Panc1 (cell line): ENCODE data around the gene RAB21. TPM values are rescaled to one million over a fixed set of nuclear protein-coding genes. Genes with fewer than 3 reads are reported as not detected.

Experiments used
- ATAC-seq: fragments of 200-7000 bp; cut with Tn5 transposase; 2 replicates; pipeline ENCODE4 v1.9.1; 2020; ENCODE audit warnings: mild to moderate bottlenecking, moderate library complexity
- BruUV-seq: library from RNA; stranded (reverse); fragments of 400-500 nt; replicated peaks from 2 replicates; lab custom pipeline; 2021; lab: Mats Ljungman, UMichigan
- CTCF ChIA-PET: fragments of 300-600 bp; sonication (Branson Sonifier 250); formaldehyde crosslinking; loops from one replicate; lab custom pipeline; 2022; ENCODE audit warnings: antibody characterized with exemption; lab: Charles Lee
- POLR2A ChIA-PET: fragments of 300-600 bp; sonication (Branson Sonifier 250); formaldehyde crosslinking; loops from one replicate; lab custom pipeline; 2022; ENCODE audit warnings: antibody characterized with exemption; lab: Charles Lee
- DNase-seq: peaks from one replicate; pipeline ENCODE4 v3.0.0-alpha.2; 2010; ENCODE audit warnings: low read depth, low spot score
- H3K27ac ChIP-seq: 2 replicates; pipeline ENCODE4 v1.5.1; 2011; ENCODE audit warnings: mild to moderate bottlenecking, low read length, inconsistent platforms
- H3K27me3 ChIP-seq: fragments of 200-500 bp; sonication (Bioruptor generic); 2 replicates; pipeline ENCODE4 v1.6.0; 2014; ENCODE audit warnings: low read length, inconsistent platforms; ENCODE audit not compliant: control insufficient read depth, insufficient read depth
- H3K36me3 ChIP-seq: fragments of 200-500 bp; sonication (Bioruptor generic); 2 replicates; pipeline ENCODE4 v1.5.1; 2014; ENCODE audit warnings: inconsistent platforms, mild to moderate bottlenecking, low read length, moderate library complexity; ENCODE audit not compliant: control insufficient read depth, insufficient read depth
- H3K4me1 ChIP-seq: 2 replicates; pipeline ENCODE4 v1.5.1; 2011; ENCODE audit warnings: inconsistent platforms, mild to moderate bottlenecking, low read length, moderate library complexity; ENCODE audit not compliant: control insufficient read depth, insufficient read depth
- H3K4me3 ChIP-seq, 2 experiments: 2 replicates each; pipeline ENCODE4 v1.5.1; 2011 to 2012; ENCODE audit warnings: low read depth in 2 of 2, low read length in 2 of 2, mild to moderate bottlenecking in 2 of 2, inconsistent platforms in 1 of 2, moderate library complexity in 1 of 2
- H3K9me3 ChIP-seq: fragments of 200-500 bp; sonication (Bioruptor generic); 2 replicates; pipeline ENCODE4 v1.5.1; 2014; ENCODE audit warnings: low read depth, mild to moderate bottlenecking, inconsistent platforms, low read length, moderate library complexity; ENCODE audit not compliant: control insufficient read depth, insufficient read depth
- CTCF ChIP-seq: fragments of 450-650 bp; IDR thresholded peaks from 2 replicates; pipeline ENCODE4 v1.5.1; 2017; ENCODE audit warnings: mild to moderate bottlenecking
- POLR2AphosphoS5 ChIP-seq: IDR thresholded peaks from 2 replicates; pipeline ENCODE4 v1.6.1; 2012; ENCODE audit warnings: mild to moderate bottlenecking, low read depth, low read length, moderate library complexity
- REST ChIP-seq, 2 experiments: IDR thresholded peaks; 2 replicates each; pipeline ENCODE4 v1.6.1; 2011 to 2012; ENCODE audit warnings: low read depth in 2 of 2, control low read depth in 1 of 2, low read length in 1 of 2, mild to moderate bottlenecking in 1 of 2, moderate library complexity in 1 of 2; ENCODE audit not compliant: insufficient read depth in 1 of 2
- SIN3A ChIP-seq: IDR thresholded peaks from 2 replicates; pipeline ENCODE4 v1.6.1; 2012; ENCODE audit warnings: low read depth, mild to moderate bottlenecking, low read length, moderate library complexity, borderline replicate concordance; ENCODE audit not compliant: insufficient read depth
- TCF7L2 ChIP-seq: IDR thresholded peaks from 2 replicates; pipeline ENCODE4 v1.6.1; 2011; ENCODE audit warnings: mild to moderate bottlenecking, low read depth, low read length, inconsistent platforms
- in situ Hi-C: cut with HindIII; loops from 2 replicates; pipeline ENCODE4 v1.10.0; 2016; ENCODE audit warnings: low sequenced_read_pairs, low pct_unique_long_range_greater_than_20kb
- intact Hi-C: fragments of 100-400 bp; cut with micrococcal nuclease; formaldehyde crosslinking; loops from one replicate; pipeline ENCODE4 v1.10.0; 2022; ENCODE audit not compliant: unreplicated experiment
- total RNA-seq: library from RNA; stranded (reverse); gene quantifications from one replicate; pipeline ENCODE4 v1.2.1, GENCODE V29; 2021; ENCODE audit not compliant: unreplicated experiment

The RAB21 gene
- total RNA-seq, 1 experiment from 2014 or later: 57.2 TPM

DNA sequence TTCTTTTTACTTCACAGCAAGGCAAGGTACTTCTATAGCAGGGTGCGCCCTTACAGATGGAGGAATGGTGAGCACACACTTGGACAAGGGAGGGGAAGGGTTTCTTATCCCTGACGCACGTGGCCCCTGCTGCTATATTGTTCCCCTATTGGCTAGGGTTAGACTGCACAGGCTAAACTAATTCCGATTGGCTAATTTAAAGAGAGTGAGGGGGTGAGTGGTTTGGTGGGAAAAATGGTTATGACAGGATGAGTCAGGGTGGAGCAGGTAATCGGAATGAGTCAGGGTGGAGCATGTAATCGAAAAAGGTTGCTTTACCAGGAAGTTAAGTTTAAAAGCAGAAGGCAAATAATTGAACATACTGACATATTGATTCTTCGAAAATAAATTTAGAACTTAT lies 23.7 kb upstream of the RAB21 start:
- BruUV-seq: no TSS peak
- H3K27ac ChIP-seq: no peak overlapping the region
- no peaks in the 10 kb centered on the region for H3K9me3 ChIP-seq
- ChIA-PET POLR2A (no interaction called here), CTCF (no interaction called here)
- in situ Hi-C loops: no loop called here
- TF ChIP-seq POLR2AphosphoS5 (no peak), CTCF (no peak), TCF7L2 (no peak), REST (IDR thresholded peaks at IDR 0.05; ENCODE audit: insufficient read depth in 1 of 2, low read depth in 2 of 2, low read length in 1 of 2) (no peak), SIN3A (no peak)
- no peaks in the 10 kb centered on the region for H3K36me3 ChIP-seq
- H3K4me3 ChIP-seq: no peak overlapping the region
- DNase-seq: no peak
- H3K4me1 ChIP-seq: no peaks in the 10 kb centered on the region
- intact Hi-C loops: no loop called here
- H3K27me3 ChIP-seq: no peaks in the 10 kb centered on the region
- no peak for ATAC-seq

GRCh38 chr12:71731439-71732356 lies 23.0 kb upstream of the RAB21 start:
- Histone ChIP-seq H3K4me1 (no peaks in the 10 kb centered on the region), H3K36me3 (no peaks in the 10 kb centered on the region), H3K27me3 (no peaks in the 10 kb centered on the region), H3K27ac (no peak overlapping the region), H3K9me3 (no peaks in the 10 kb centered on the region), H3K4me3 (no peak overlapping the region)
- in situ Hi-C loops: no loop called here
- ChIA-PET CTCF (no interaction called here), POLR2A (no interaction called here)
- DNase-seq: no peak
- intact Hi-C loops: no loop called here
- TF ChIP-seq TCF7L2 (no peak), REST (IDR thresholded peaks at IDR 0.05; ENCODE audit: insufficient read depth in 1 of 2, low read depth in 2 of 2, low read length in 1 of 2) (no peak), SIN3A (no peak), CTCF (no peak), POLR2AphosphoS5 (no peak)
- ATAC-seq: no peak; the same call in 1 of the 2 replicates
- no TSS peak for BruUV-seq
